ENCODE measurements around the gene GRB2. TPM values are rescaled to one million over a fixed set of nuclear protein-coding genes. Genes with fewer than 3 reads are reported as not detected.
"Not testable (repeated sequence)": the region's sequence is repeated elsewhere in the genome, so short reads cannot be mapped to it uniquely, and the experiment has no call there.

The GRB2 gene
- total RNA-seq, 1 donor from 2014 or later: 41.7 TPM

GRCh38 chr17:75350029-75350428, 55.4 kb downstream of the GRB2 start:
- DNase-seq: no peak

GRCh38 chr17:75349589-75349988, 55.9 kb downstream of the GRB2 start:
- no peak for DNase-seq

DNA sequence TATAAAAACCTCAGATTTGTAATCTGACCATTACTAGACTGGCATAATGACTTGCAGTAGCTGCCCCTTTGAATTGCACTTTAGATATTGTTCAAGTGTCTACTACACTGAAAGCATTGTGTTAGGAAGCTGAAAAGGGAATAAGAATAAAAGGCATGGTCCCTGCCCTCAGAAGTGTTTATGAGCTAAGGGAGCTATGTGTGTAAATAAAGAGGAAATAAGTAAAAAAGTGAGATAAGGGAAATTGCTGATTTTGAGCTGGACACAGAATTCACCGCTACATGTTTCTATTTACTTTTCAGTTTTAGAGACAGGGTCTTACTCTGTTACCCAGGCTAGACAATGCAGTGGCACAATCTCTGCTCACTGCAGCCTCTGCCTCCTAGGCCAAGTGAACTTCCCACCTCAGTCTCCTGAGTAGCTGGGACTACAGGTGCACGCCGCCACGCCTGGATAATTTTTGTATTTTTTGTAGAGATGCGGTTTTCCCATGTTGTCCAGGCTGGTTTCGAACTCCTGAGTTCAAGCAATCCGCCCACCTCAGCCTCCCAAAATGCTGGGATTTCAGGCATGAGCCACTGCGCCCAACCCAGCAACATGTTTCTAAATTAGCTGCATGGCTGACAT, 57.0 kb downstream of the GRB2 start:
- DNase-seq: no peak

DNA sequence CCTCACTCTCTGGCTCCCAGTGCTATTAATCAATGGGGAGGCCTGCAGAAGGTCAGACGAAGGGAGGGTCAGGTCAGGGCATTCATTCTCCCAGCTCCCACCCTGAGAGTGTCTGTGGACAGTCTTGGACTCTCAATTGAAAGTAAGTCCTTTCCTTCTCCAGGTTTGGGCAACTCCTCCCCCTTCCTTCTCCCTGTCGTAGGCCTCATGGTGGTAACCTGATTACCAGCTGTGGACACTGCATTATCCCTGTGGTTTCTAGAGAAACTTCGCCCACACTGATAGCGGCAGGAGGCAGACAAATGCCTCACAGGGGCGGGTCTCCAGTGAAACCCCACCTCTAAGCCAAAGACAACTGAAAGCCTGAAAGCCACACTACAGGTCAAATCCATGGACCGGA, 58.6 kb downstream of the GRB2 start:
- DNase-seq: no peak

DNA sequence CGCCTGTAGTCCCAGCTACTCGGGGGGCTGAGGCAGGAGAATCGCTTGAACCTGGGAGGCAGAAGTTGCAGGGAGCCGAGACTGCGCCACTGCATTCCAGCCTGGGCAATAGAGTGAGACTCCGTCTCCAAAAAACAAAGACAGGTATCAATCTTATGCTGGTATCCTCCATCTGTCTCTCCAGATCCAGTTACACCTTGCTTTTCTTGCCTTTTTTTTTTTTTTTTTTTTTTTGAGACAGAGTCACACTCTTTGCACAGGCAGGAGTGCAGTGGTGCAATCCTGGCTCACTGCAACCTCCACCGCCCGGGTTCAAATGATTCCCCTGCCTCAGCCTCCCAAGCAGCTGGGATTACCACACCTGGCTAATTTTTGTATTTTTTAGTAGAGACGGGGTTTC, 59.1 kb downstream of the GRB2 start:
- not testable (repeated sequence) for DNase-seq

DNA sequence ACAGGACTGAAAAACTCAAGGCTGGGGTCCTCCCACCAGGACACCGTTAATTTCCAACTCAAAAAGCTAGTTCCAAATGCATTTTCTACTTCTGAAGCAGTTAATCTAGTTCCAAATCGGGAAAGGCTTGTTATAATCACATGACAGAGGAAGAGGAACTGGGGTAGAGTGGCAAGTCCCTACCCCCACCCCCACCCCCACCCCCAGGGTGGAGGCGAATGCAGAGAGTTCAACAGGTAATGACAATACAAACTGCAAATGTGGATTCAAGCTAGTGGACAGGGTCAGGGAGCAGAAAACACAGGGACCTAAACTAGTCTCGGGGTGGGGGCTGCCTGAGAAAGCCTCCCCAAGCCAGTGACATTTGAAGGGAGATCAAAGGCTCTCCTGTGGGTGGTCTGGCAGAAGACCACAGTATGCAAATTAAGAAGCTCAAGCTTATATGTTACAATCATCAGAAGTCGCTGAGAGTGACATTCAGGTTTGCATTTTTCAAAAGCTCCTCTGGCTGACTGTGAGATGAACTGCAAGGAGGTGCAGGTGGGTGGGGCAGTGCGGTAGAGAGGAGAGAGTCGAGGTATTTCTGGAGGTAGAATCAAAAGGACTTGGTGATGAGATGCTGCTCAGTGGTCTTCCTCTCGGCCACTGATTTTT, 59.8 kb downstream of the GRB2 start:
- DNase-seq: no peak

DNA sequence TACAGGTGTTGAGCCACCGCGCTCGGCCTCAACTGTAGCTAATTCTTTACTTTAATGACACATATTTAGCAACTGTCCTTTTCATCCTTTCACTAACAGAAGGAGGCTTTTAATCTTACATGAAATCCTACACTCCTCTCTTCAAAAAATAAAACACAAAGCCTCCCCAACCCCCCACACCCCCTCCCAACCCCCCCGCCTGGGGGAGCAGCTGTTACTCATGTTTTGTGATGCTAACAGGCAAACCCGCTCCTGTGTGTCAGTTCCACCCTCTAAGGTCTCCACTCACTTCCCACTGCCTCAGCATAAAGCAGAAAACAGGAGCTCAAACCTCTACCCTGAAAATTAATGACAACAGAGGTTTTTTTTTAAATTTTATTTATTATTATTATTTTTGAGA, 60.8 kb downstream of the GRB2 start:
- no peak for DNase-seq

DNA sequence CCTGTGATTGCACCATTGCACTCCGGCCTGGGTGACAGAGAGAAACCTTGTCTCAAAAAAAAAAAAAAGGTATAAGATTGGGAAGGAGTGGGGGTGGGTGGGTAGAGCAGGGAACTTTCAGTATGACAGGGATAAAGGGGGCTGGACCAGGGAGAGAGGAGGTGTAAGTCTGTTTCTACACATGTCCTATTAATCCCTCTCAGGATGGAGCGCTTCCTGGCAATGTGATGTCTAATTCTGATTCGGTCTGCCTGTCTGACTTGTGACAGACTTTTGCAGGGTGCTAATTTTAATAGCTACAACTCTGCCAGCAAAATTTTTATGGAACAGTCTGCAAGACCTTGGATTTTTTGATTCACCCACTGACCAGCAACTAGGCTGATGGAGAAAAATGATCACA, 62.5 kb downstream of the GRB2 start:
- no peak for DNase-seq

GRCh38 chr17:75341784-75342486, 63.5 kb downstream of the GRB2 start:
- DNase-seq: no peak

DNA sequence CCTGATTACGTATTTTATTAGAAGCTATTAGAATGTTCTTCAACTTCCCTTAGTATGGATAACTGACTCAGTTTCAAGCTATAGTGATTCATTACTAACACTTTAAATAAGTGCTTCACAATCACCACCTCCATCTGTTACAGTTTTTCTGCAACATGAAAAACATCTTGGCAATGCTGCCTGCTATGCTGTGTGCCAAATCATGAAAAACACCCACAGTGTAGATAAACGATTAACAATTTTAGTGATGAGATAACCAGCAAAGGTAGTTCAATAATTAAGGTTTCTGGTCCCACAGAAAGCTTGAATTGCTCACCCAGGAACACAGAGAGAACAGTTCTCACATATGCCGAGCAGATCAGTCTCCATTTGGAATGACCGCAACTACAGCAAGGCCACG, 64.8 kb downstream of the GRB2 start:
- DNase-seq: no peak

DNA sequence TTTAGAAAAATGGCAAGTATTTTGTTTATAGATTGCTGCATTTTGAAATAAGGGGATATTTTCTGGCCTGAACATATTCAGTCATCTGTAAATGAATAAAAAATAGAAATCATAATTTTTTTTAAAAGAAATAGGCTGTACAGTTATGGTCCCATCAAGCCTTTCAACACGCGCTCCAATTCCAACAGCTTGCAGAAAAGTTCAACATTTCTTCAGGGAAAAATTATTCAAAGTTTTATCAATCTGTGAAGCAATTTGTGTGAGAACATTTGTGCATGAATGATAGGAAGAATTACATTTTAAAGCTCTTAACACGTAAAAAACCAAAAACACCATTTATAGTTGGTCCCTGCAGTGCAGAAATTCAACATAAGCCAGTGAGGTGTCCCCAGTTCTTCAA, 65.5 kb downstream of the GRB2 start:
- no peak for DNase-seq

GRCh38 chr17:75338335-75338734, 67.1 kb downstream of the GRB2 start:
- no peak for DNase-seq

GRCh38 chr17:75335315-75335714, 70.2 kb downstream of the GRB2 start:
- no peak for DNase-seq

- DNase-seq: no peak
These were observed 70.8 kb downstream of the GRB2 start for GRCh38 chr17:75334723-75335122.

DNA sequence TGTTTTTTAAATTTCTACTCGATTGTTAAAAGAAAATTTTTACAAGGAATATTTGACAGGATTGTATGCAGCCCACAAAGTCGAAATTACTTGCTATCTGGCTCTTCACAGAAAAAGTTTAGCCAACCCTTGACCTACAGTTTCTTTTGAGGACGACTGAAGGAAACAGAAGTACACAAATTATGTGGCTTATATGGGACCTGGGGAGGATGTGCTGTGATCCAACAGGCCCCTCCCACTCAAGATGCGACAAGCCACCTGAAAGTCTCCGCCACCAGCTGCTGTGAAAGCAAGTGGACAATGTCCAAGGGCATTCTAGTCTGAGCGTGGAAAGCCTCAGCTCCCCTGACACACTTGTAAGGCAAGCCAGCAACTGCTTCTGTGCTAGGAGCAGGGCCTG, 73.8 kb downstream of the GRB2 start:
- no peak for DNase-seq

DNA sequence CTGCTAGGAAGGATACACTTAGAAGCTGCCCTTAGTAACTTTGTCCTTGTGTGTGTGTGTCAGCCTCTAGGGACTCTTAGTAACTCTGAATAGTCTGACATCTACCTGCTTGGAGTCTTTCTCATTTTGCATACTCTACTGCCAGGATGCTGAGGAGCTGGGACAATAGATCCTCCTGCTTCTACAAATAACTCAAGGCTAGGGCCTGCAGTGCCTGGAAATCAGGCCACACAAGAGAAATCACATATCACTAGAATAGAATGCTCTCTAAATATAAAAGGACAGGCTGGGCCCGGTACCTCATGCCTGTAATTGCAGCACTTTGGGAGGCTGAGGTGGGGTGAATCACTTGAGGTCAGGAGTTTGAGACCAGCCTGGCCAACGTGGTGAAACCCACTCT, 77.7 kb downstream of the GRB2 start:
- DNase-seq: no peak

DNA sequence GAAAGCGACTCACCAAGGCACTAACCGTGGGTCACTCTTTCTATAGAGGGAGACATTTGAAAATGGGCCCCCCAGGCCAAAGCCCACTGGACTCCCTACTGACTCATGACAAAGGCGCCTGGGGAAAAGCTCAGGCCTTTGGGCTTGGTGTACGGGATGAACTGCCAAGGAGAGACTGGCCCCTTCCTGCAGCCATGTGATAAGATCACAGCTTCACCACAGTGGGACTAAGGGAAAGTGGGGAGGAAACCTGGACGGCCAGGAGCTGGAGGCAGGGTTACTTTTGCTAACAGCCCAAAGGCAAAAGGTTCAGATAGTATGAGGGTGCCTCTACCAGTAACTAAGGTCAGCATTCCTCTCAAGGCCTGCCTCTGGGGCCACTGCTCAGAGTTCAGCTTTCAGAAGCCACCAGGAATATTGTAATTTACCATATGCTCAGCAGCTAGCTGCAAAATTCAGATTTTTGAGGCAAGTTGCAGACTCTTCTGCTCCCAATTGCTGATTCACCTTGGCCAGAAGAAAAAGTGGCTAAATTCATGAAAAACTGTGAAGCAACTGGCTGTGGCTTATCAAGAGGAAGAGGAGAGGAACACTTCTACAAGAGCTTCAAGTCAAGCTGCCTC, 79.1 kb downstream of the GRB2 start:
- no peak for DNase-seq

DNA sequence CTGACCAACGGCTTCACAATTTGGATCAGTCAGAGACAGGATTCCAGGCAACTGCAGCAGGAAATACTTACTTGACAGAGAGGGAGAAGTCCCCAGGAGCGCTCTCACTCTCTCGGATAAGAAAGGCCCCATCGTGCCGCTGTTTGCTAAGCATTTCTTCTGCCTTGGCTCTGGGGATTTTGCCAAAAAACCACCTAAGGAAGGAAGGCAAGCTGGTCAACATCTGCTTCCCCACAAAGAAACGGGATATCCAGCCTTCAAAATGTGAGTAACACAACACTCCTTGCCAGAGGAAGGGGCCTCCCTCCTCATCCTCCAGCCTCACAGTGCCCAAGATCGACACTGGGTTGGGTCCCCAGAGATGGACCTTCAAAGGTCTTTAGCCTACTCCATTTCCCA, 79.7 kb downstream of the GRB2 start:
- DNase-seq: no peak

GRCh38 chr17:75325348-75325747, 80.1 kb downstream of the GRB2 start:
- no peak for DNase-seq

DNA sequence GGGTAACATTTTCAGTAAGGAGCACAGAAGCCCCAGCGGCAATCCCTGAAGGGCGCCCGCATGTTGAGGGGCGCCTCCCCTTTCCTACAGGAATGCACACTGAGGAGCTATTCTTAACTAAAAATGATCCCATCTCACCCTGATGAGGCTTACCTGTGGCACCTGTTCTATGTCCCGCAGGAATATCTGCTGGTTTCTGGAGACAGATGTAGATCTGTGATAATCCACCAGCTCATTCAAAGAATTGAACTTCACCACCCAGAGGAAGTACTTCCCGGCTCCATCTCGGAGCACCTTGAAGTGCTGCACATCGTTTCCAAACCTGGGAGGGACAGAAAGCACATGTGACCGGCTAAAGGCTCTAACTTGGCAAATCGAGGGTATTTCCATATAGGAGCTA, 84.0 kb downstream of the GRB2 start:
- no peak for DNase-seq

DNA sequence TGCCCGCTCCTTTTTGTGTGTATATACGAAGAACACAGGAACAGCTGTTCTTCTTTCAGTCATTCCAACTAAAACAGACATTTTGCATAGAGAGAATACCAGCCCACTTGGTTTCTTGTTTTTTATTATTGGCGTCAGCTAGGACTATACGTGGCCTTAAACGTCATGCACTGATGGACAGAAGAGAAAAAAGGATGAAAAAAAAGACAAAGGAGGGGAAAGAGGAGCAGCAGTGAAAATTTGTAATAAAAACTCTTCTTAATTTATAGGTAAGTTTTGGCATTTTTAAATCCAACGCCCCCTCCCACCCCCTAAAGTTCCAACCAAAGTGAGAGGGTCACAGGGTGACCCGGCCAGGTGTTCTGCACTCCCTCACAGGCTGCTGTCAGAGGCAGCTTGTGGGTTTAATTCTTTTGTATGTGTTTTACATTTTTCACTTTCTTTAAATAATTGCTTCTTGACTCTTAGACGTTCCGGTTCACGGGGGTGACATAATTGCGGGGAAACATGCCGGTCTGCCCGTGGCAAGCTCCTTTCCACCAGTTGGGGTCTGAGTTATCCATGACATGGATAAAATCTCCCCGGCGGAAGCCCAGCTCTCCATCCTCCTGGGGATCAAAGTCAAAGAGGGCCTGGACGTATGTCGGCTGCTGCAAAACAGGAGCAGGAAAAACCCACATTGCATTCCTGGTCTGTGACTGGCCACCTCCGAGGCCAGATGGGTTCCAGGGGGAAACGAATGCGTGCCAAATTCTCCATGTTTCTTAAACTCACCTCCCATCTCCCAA, 85.4 kb downstream of the GRB2 start:
- DNase-seq: no peak

GRCh38 chr17:75318615-75319222, 86.8 kb downstream of the GRB2 start:
- DNase-seq: no peak
